K562 (cell line): ENCODE results near the gene ADK.

Experiments
- HMG20B ChIP-seq: fragments of 250-450 bp; sonication (Bioruptor Pico); IDR thresholded peaks from 2 replicates; pipeline ENCODE4 v1.5.0; 2021; ENCODE audit warnings: mild to moderate bottlenecking
- RAD51 ChIP-seq: fragments of 450-650 bp; IDR thresholded peaks from 2 replicates; pipeline ENCODE4 v1.7.1; 2016; ENCODE audit warnings: low read depth, mild to moderate bottlenecking, borderline replicate concordance
- RNF2 ChIP-seq: sonication (generic); IDR thresholded peaks from 2 replicates; pipeline ENCODE4 v1.6.1; 2016

GRCh38 chr10:74641659-74642058 is 490.6 kb downstream of the ADK start:
- TF ChIP-seq RAD51 (no peak), RNF2 (no peak), HMG20B (CRISPR knock-in tag) (no peak)
